GM18498 (cell line): ENCODE results near the gene TRPM3.

Experiments
- ATAC-seq: cut with Tn5 transposase; IDR thresholded peaks from one replicate; pipeline ENCODE4 v1.9.1; 2021; ENCODE audit warnings: mild to moderate bottlenecking, moderate library complexity; ENCODE audit not compliant: unreplicated experiment

The TRPM3 gene

GRCh38 chr9:70496244-70496643 is 625.2 kb downstream of the TRPM3 start:
- no peak for ATAC-seq

GRCh38 chr9:70495514-70495913 is 625.9 kb downstream of the TRPM3 start:
- no peak for ATAC-seq

GRCh38 chr9:70494221-70494620 is 627.2 kb downstream of the TRPM3 start:
- ATAC-seq: no peak

DNA sequence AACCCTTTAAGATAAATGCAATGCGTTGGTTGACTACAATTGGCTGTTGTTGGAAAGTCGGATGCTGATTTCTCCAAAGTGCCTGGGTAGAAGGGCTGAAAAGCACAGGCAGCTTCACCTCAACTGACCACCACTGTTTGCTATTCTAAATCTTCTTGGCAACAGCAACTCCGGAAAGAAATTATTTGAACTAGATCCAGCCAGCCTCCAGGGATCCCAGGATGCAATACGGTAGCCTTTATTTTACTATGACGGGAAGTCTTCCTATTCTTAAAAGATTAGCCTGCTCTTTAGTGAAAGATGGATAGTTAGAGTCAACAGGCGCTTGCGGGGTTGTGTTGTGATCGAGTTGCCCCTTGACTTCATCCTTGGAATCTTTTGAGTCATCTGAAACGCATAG is 628.4 kb downstream of the TRPM3 start:
- no peak for ATAC-seq

DNA sequence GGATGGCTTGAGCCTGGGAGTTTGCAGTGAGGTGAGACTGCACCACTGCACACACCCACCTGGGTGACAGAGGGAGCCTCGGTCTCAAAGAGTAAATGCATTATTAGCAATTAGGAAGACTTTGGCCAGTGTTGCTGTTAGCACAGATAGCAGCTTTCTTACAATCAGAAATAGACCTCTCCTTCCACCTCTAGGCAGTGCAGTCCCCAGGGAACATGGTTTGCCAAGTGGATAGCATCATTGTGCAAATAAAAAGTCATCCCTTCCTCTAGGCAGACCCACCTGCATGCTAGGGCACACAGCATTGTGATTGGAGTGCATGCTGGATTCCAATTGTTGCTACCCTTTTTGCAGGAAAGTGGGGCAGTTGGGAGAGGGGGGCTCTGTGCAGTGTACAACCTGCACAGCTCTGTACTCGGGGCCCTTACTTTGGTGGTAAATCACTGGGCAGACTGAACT is 629.1 kb downstream of the TRPM3 start:
- no peak for ATAC-seq

- no peak for ATAC-seq
These were observed 629.7 kb downstream of the TRPM3 start for GRCh38 chr9:70491426-70492318.

GRCh38 chr9:70490478-70490877 is 630.9 kb downstream of the TRPM3 start:
- ATAC-seq: no peak

DNA sequence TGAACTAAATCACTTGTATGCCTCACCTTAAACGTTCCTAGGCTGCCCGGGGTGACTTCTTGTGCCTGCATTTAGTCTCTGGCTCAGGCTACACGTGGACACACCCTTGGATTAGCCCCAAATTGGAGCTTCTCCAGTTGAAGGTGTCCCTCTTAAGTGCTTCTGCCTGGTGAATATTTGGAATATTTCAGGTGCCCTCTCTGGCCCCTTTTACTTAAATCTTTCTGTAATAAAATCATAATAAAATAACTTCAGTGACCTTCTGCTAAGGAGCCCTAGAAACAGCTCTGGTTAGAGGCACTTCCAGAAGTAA is 632.7 kb downstream of the TRPM3 start:
- no peak for ATAC-seq

DNA sequence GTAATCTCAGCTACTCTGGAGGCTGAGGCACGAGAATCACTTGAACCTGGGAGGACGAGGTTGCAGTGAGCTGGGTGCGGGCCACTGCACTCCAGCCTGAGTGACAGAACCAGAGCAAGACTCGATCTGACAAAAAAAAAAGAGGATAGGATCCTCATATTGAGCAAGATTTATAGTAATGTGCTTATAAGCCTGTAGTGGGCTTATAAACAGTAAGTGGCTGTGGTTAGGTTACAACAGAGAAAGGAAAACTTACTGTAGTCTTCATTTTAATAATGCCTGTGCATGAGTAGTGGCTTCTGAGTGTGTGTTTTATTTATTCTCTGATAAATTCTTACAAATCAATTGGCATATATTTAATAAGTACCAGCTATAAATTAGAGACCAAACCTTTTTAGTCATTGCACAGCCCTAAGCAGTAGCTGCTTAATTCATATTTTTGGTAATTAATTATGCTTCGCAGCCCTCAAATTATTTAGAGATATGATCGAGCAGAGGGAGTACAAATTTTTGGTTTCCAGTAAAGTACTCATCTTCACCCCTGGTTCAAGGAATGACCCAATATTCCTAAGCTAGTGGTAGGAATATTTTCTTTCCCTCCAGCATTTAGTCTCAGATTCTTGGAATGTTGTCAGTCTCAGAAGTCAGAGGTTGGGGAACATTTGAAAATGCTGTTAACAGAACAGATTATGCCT is 633.2 kb downstream of the TRPM3 start:
- no peak for ATAC-seq

DNA sequence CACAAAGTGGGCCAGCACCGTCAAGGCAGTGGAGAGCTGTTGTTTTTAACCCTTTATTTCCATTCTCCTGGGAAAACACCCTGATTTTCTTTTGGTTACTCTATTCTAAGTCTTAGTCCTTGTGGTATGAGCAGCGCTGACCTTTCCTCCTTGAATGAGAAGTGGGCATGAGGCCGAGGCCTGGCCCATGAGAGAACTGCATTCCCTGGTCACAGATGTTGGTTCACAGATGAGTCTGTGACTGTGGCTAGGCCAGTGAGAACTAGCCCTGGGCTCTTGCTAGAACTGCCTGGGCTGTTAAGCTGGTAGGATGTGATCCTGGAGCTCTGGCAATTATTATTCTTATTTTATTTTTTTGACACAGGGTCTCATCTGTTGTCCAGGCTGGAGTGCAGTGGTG is 635.3 kb downstream of the TRPM3 start:
- no peak for ATAC-seq

- ATAC-seq: no peak
These were observed 636.1 kb downstream of the TRPM3 start for GRCh38 chr9:70485273-70485858.

DNA sequence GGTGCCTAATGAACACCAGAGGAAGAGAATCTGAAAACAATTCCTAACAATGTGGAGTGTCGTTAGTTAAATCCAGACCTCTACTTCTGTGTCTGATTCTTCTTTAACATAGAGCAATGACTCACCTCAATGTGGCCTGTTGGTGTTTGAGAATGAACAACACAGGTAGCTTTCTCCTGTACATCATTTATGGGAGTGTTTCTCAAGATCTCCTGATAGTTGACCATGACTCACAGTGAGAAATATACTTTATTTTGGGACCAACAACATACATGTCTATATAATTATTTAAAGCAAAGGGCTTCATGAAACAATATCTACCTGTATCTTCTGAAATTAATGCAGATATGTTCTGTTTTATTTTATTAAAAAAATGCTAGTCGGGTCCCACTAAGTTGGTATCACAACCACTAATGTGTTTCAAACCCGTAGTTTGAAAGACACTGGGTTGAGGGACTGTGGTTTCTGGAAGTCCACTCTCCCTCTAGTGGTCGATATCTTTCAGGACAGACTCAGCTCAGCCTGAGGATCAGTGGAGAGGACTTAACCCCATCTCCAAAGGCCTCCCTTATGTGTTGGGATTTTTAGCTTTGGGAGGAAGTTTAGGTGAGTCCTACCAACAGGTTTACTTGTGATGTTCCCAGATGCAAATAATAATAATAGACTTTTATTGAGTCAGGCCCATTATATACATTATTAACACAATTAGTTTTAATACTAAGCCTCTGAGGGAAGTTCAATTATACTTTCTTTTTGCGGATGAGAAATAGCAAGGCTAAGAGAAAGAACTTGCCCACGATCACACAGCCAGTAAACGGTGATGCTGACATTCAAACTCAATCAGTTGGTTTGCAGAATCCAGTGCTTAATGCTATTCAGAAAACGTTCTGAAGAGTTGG is 636.9 kb downstream of the TRPM3 start:
- peak; percentile 86 for ATAC-seq

DNA sequence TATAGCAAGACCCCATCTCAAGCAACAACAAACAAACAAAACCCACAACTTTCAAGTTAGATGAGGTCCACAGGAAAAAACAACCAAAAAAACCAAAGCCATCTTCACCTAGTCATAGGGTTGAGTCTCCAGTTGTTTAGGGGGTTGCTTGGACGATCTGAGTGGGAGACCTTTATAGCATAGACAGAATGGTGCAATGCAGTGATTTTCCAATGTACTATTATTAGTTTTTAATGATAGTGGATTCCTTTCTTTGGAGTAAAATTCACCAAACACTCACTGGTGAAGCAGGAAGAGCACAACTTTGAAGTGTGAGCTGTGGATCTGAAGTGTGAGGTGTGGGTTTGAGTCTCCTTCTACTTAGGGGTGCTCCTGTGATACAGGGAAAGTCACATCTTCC is 640.0 kb downstream of the TRPM3 start:
- ATAC-seq: no peak

- ATAC-seq: no peak
These were observed 640.9 kb downstream of the TRPM3 start for GRCh38 chr9:70480405-70480980.

GRCh38 chr9:70479880-70480291 is 641.5 kb downstream of the TRPM3 start:
- ATAC-seq: no peak
